ENCODE measurements around the gene CCP110.

Gene CCP110

DNA sequence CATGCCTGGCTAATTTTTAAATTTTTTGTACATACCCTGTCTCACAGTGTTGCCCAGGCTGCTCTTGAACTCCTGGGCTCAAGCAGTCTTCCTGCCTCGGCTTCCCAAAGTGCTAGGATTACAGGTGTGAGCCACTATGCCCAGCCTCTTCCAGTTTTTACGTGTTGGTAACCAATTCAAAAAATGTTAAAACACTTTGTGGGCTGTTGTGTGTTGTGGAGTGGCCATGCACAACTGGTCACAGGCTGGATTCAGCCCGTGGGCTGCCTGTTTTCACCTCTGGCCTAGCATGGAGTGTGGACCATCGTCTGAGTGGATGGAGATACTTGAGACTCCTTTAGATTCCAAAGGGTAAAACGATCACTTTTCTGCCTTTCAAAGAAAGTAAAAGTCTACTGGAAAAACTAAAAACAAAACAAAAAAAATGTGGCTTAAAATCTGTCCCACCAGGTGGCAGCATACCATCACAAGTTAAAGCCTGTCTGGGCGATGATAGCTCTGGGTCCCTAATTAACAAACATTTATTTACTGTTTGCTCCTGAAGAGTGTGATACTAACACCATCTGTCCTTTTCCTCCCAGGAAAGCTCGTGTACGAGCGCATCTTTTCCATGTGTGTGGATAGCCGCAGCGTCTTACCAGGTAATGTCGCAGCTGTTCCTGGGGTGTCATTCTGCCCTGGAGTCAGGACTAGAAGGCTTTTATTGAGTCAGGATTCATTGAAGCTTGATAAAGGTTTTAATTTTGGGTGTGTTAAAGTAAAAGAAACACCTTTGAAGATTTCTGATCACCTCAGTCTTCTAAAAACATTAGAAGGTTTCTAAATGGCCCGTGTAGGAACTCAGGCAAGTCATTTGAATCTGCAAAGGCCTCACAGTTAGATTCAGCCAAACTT is 77.6 kb downstream of the CCP110 start:
- DNase-seq (ENCODE audit: low spot score), result peak; percentile 57
